ENCODE measurements around the gene PLEKHF1. TPM values are rescaled to one million over a fixed set of nuclear protein-coding genes. Genes with fewer than 3 reads are reported as not detected.
A peak's percentile ranks its signal among the peaks of the same experiment; 100 is the strongest.

PLEKHF1 gene
- total and polyA plus RNA-seq, 2 of the 13 experiments (the other 11 are each of a cell fraction or from before 2014, with no cell fraction given), result 2.9 to 3.8 TPM

DNA sequence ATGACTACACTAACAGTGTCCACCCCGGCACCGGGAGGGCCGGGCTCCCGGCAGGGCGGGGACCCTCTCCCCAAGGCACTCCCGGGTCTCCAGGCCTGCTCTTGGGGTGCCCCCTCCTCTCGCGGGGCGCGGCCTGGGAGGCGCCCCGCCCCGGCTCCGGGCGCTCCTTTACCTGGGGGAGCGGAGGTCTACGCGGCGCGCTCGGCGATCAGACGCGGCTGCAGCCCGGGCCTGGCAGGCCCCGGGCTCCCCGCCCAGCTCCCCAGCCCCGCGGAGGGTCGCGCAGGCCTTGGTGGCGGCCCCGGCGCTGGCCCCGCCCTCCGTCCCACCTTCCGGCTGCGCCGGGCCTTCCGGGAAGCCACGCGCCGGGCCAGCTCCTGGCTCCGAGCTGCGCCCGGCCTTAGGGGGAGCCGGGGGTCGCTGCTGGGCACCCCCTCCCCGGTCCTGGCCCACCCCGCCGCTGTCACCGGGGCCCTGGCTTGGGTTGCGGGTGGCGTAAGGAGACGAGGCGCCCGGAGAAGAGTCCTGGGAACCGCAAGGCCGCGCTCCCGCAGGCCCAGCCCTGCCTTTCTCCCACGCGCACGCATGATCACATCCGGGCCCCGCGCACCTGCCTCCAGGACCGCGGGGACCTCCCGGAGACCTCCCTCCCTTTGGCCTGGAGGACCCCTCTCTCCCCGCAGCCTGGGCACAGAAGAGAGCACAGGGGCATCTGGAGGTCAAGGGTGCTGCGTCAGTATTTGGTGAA, 49.9 kb downstream of the PLEKHF1 start, which contains the start of gene C19orf12 (continued):
- TF ChIP-seq DNMT1 (CRISPR knock-in tag; IDR thresholded peaks at IDR 0.05) (no peak), HNRNPUL1 (IDR thresholded peaks at IDR 0.05; ENCODE audit: low read depth, low read length) (no peak), ZKSCAN8 (CRISPR knock-in tag; IDR thresholded peaks at IDR 0.05; ENCODE audit: borderline replicate concordance) (no peak), ZNF17 (CRISPR knock-in tag; IDR thresholded peaks at IDR 0.05) (no peak), TAF15 (IDR thresholded peaks at IDR 0.05; ENCODE audit: low read depth, low read length, poor library complexity, severe bottlenecking) (no peak), ZNF510 (CRISPR knock-in tag; IDR thresholded peaks at IDR 0.05; ENCODE audit: low read depth) (no peak), GABPB1 (CRISPR knock-in tag; IDR thresholded peaks at IDR 0.05) (peak; percentile 87), ZNF3 (CRISPR knock-in tag; IDR thresholded peaks at IDR 0.05) (no peak), DR1 (CRISPR knock-in tag; IDR thresholded peaks at IDR 0.05) (no peak; the same call in 1 of the 2 replicates), ARID2 (CRISPR knock-in tag; IDR thresholded peaks at IDR 0.05; ENCODE audit: borderline replicate concordance) (no peak), ZBTB1 (CRISPR knock-in tag; IDR thresholded peaks at IDR 0.05; ENCODE audit: borderline replicate concordance) (no peak), TRIM24 (CRISPR knock-in tag; IDR thresholded peaks at IDR 0.05) (no peak), ZNF674 (CRISPR knock-in tag; IDR thresholded peaks at IDR 0.05; ENCODE audit: low read depth) (peak; percentile 76; the same call in 1 of the 2 replicates), SYNCRIP (IDR thresholded peaks at IDR 0.05; ENCODE audit: insufficient read depth, low read depth, low read length) (no peak), ELF4 (CRISPR knock-in tag; IDR thresholded peaks at IDR 0.05; ENCODE audit: borderline replicate concordance) (no peak), ZNF672 (CRISPR knock-in tag; IDR thresholded peaks at IDR 0.05) (no peak), KDM1A (CRISPR knock-in tag; IDR thresholded peaks at IDR 0.05) (no peak), ZNF773 (CRISPR knock-in tag; IDR thresholded peaks at IDR 0.05; ENCODE audit: borderline replicate concordance) (no peak), ZNF780A (CRISPR knock-in tag; IDR thresholded peaks at IDR 0.05) (no peak)
- TF ChIP-seq, protein P1, sequence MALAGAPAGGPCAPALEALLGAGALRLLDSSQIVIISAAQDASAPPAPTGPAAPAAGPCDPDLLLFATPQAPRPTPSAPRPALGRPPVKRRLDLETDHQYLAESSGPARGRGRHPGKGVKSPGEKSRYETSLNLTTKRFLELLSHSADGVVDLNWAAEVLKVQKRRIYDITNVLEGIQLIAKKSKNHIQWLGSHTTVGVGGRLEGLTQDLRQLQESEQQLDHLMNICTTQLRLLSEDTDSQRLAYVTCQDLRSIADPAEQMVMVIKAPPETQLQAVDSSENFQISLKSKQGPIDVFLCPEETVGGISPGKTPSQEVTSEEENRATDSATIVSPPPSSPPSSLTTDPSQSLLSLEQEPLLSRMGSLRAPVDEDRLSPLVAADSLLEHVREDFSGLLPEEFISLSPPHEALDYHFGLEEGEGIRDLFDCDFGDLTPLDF (CRISPR knock-in tag; IDR thresholded peaks at IDR 0.05), result no peak
- TF ChIP-seq, protein P2, sequence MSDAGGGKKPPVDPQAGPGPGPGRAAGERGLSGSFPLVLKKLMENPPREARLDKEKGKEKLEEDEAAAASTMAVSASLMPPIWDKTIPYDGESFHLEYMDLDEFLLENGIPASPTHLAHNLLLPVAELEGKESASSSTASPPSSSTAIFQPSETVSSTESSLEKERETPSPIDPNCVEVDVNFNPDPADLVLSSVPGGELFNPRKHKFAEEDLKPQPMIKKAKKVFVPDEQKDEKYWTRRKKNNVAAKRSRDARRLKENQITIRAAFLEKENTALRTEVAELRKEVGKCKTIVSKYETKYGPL (CRISPR knock-in tag; IDR thresholded peaks at IDR 0.05), result no peak
- TF ChIP-seq, protein P3, sequence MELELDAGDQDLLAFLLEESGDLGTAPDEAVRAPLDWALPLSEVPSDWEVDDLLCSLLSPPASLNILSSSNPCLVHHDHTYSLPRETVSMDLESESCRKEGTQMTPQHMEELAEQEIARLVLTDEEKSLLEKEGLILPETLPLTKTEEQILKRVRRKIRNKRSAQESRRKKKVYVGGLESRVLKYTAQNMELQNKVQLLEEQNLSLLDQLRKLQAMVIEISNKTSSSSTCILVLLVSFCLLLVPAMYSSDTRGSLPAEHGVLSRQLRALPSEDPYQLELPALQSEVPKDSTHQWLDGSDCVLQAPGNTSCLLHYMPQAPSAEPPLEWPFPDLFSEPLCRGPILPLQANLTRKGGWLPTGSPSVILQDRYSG (CRISPR knock-in tag; IDR thresholded peaks at IDR 0.05), result no peak
- TF ChIP-seq, protein P4, sequence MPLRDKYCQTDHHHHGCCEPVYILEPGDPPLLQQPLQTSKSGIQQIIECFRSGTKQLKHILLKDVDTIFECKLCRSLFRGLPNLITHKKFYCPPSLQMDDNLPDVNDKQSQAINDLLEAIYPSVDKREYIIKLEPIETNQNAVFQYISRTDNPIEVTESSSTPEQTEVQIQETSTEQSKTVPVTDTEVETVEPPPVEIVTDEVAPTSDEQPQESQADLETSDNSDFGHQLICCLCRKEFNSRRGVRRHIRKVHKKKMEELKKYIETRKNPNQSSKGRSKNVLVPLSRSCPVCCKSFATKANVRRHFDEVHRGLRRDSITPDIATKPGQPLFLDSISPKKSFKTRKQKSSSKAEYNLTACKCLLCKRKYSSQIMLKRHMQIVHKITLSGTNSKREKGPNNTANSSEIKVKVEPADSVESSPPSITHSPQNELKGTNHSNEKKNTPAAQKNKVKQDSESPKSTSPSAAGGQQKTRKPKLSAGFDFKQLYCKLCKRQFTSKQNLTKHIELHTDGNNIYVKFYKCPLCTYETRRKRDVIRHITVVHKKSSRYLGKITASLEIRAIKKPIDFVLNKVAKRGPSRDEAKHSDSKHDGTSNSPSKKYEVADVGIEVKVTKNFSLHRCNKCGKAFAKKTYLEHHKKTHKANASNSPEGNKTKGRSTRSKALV (CRISPR knock-in tag; IDR thresholded peaks at IDR 0.05), result 0 out of 2 replicates have a peak, but pooled peaks have one; percentile 26
- TF ChIP-seq, protein P5, sequence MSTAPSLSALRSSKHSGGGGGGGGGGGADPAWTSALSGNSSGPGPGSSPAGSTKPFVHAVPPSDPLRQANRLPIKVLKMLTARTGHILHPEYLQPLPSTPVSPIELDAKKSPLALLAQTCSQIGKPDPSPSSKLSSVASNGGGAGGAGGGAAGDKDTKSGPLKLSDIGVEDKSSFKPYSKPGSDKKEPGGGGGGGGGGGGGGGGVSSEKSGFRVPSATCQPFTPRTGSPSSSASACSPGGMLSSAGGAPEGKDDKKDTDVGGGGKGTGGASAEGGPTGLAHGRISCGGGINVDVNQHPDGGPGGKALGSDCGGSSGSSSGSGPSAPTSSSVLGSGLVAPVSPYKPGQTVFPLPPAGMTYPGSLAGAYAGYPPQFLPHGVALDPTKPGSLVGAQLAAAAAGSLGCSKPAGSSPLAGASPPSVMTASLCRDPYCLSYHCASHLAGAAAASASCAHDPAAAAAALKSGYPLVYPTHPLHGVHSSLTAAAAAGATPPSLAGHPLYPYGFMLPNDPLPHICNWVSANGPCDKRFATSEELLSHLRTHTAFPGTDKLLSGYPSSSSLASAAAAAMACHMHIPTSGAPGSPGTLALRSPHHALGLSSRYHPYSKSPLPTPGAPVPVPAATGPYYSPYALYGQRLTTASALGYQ (CRISPR knock-in tag; IDR thresholded peaks at IDR 0.05), result no peak
